Measurements from ENCODE around the gene OR10J5. TPM values are rescaled to one million over a fixed set of nuclear protein-coding genes. Genes with fewer than 3 reads are reported as not detected.
"Not testable (repeated sequence)": the region's sequence is repeated elsewhere in the genome, so short reads cannot be mapped to it uniquely, and the experiment has no call there.

The OR10J5 gene
- total RNA-seq, 1 experiment from 2014 or later: not detected

GRCh38 chr1:159509440-159510228 is 26.2 kb downstream of the OR10J5 start:
- H3K36me3 ChIP-seq (replicated peaks; ENCODE audit: control insufficient read depth, insufficient read depth, low read length): no peaks in the 10 kb centered on the region
- no peak overlapping the region for H3K4me3 ChIP-seq (ENCODE audit: insufficient read depth, low read depth, low read length)
- no peaks in the 10 kb centered on the region for H3K27me3 ChIP-seq (ENCODE audit: control insufficient read depth, insufficient read depth, low read length)
- DNase-seq: no peak

- DNase-seq: no peak
- Histone ChIP-seq H3K36me3 (replicated peaks; ENCODE audit: control insufficient read depth, insufficient read depth, low read length) (no peaks in the 10 kb centered on the region), H3K4me3 (ENCODE audit: insufficient read depth, low read depth, low read length) (no peak overlapping the region), H3K27me3 (ENCODE audit: control insufficient read depth, insufficient read depth, low read length) (no peaks in the 10 kb centered on the region)
These were observed 26.9 kb downstream of the OR10J5 start for GRCh38 chr1:159508951-159509350.

- H3K27me3 ChIP-seq (ENCODE audit: control insufficient read depth, insufficient read depth, low read length): no peaks in the 10 kb centered on the region
- H3K4me3 ChIP-seq (ENCODE audit: insufficient read depth, low read depth, low read length): no peak overlapping the region
- DNase-seq: no peak
These were observed 30.1 kb downstream of the OR10J5 start for GRCh38 chr1:159505676-159506075.

GRCh38 chr1:159501082-159501481 is 34.7 kb downstream of the OR10J5 start:
- no peaks in the 10 kb centered on the region for H3K27me3 ChIP-seq (ENCODE audit: control insufficient read depth, insufficient read depth, low read length)
- no peaks in the 10 kb centered on the region for H3K36me3 ChIP-seq (replicated peaks; ENCODE audit: control insufficient read depth, insufficient read depth, low read length)
- no peak for DNase-seq
- H3K4me3 ChIP-seq (ENCODE audit: insufficient read depth, low read depth, low read length): no peak overlapping the region

More at GRCh38 chr1:159505676-159506075, 30.1 kb downstream of the OR10J5 start:
- H3K36me3 ChIP-seq (replicated peaks; ENCODE audit: control insufficient read depth, insufficient read depth, low read length): no peaks in the 10 kb centered on the region

- DNase-seq; H3K36me3 ChIP-seq (replicated peaks; ENCODE audit: control insufficient read depth, insufficient read depth, low read length); H3K4me3 ChIP-seq (ENCODE audit: insufficient read depth, low read depth, low read length); H3K27me3 ChIP-seq (ENCODE audit: control insufficient read depth, insufficient read depth, low read length): not testable (repeated sequence)
These were observed 41.1 kb downstream of the OR10J5 start for GRCh38 chr1:159494513-159495210.

- no peak for DNase-seq
- no peaks in the 10 kb centered on the region for H3K36me3 ChIP-seq (replicated peaks; ENCODE audit: control insufficient read depth, insufficient read depth, low read length)
- H3K4me3 ChIP-seq (ENCODE audit: insufficient read depth, low read depth, low read length): no peak overlapping the region
- H3K27me3 ChIP-seq (ENCODE audit: control insufficient read depth, insufficient read depth, low read length): no peaks in the 10 kb centered on the region
These were observed 42.5 kb downstream of the OR10J5 start for GRCh38 chr1:159493354-159493753.

GRCh38 chr1:159492575-159493323 is 43.1 kb downstream of the OR10J5 start:
- no peaks in the 10 kb centered on the region for H3K36me3 ChIP-seq (replicated peaks; ENCODE audit: control insufficient read depth, insufficient read depth, low read length)
- no peak for DNase-seq
- H3K27me3 ChIP-seq (ENCODE audit: control insufficient read depth, insufficient read depth, low read length): no peaks in the 10 kb centered on the region

More at GRCh38 chr1:159492575-159493323, 43.1 kb downstream of the OR10J5 start:
- no peak overlapping the region for H3K4me3 ChIP-seq (ENCODE audit: insufficient read depth, low read depth, low read length)

Other genes starting within 250 kb of the OR10J5 start
- not detected in 2 replicates for gene FCER1A, start 233.7 kb downstream of the OR10J5 start, total RNA-seq (2014; rRNA removed; shearing (Covaris generic))
- gene OR10J4, start 103.8 kb downstream of the OR10J5 start, total RNA-seq (2014; rRNA removed; shearing (Covaris generic)): not detected in 2 replicates
- gene OR10J1, start 96.3 kb downstream of the OR10J5 start, total RNA-seq (2014; rRNA removed; shearing (Covaris generic)): not detected in 2 replicates
- gene APCS, start 51.8 kb upstream of the OR10J5 start, total RNA-seq (2014; rRNA removed; shearing (Covaris generic)): not detected in 2 replicates
- not detected in 2 replicates for gene CRP, start 178.6 kb upstream of the OR10J5 start, total RNA-seq (2014; rRNA removed; shearing (Covaris generic))
- 74.9 and 81.6 TPM in 2 replicates for gene DUSP23, start 245.0 kb upstream of the OR10J5 start, total RNA-seq (2014; rRNA removed; shearing (Covaris generic))